HepG2 (cell line): Measurements from ENCODE around the gene CHML. TPM values are rescaled to one million over a fixed set of nuclear protein-coding genes. Genes with fewer than 3 reads are reported as not detected.

ENCODE experiments used
- ARHGAP35 ChIP-seq: sonication (generic); formaldehyde crosslinking; IDR thresholded peaks from 2 replicates; pipeline ENCODE4 v1.9.0; 2022; ENCODE audit warnings: mild to moderate bottlenecking, inconsistent platforms, moderate library complexity, missing genetic modification reagents, borderline replicate concordance
- ARNT2 ChIP-seq: sonication (generic); formaldehyde crosslinking; IDR thresholded peaks from 2 replicates; pipeline ENCODE4 v1.8.0; 2022; ENCODE audit warnings: mild to moderate bottlenecking, low read depth, missing genetic modification reagents, moderate library complexity
- CBFB ChIP-seq: sonication (generic); formaldehyde crosslinking; IDR thresholded peaks from 2 replicates; pipeline ENCODE4 v1.4.0; 2020; ENCODE audit warnings: missing genetic modification reagents
- EP300 ChIP-seq, 3 experiments: sonication (generic) in 1 of 3; formaldehyde crosslinking in 1 of 3; IDR thresholded peaks; 2 replicates each; pipeline versions ENCODE4 v1.5.1 to v1.6.1; 2011 to 2020; ENCODE audit warnings: low read depth in 2 of 3, low read length in 2 of 3, borderline replicate concordance in 1 of 3, improper control_type of control experiment in 1 of 3, mild to moderate bottlenecking in 1 of 3, missing genetic modification reagents in 1 of 3, moderate library complexity in 1 of 3
- HES4 ChIP-seq: sonication (generic); formaldehyde crosslinking; IDR thresholded peaks from 2 replicates; pipeline ENCODE4 v1.9.0; 2021; ENCODE audit warnings: mild to moderate bottlenecking, missing genetic modification reagents, borderline replicate concordance
- MTERF4 ChIP-seq: sonication (generic); formaldehyde crosslinking; IDR thresholded peaks from 2 replicates; pipeline ENCODE4 v1.8.0; 2023; ENCODE audit warnings: mild to moderate bottlenecking, missing genetic modification reagents
- POGZ ChIP-seq: sonication (generic); formaldehyde crosslinking; IDR thresholded peaks from 2 replicates; pipeline ENCODE4 v1.4.0; 2020; ENCODE audit warnings: mild to moderate bottlenecking, missing genetic modification reagents
- RFXANK ChIP-seq: IDR thresholded peaks from 2 replicates; pipeline ENCODE4 v1.6.1; 2016
- RORA ChIP-seq: sonication (generic); formaldehyde crosslinking; IDR thresholded peaks from 2 replicates; pipeline ENCODE4 v1.5.0; 2020; ENCODE audit warnings: mild to moderate bottlenecking, missing genetic modification reagents, moderate library complexity
- TFDP1 ChIP-seq: IDR thresholded peaks from 2 replicates; pipeline ENCODE4 v1.6.1; 2016; ENCODE audit warnings: missing compliant biosample characterization, missing genetic modification reagents, borderline replicate concordance
- ZBTB33 ChIP-seq: sonication (generic); formaldehyde crosslinking; IDR thresholded peaks from 2 replicates; pipeline ENCODE4 v1.4.0; 2020; ENCODE audit warnings: missing genetic modification reagents
- ZFYVE20 ChIP-seq: sonication (generic); formaldehyde crosslinking; IDR thresholded peaks from 2 replicates; pipeline ENCODE4 v1.8.0; 2023; ENCODE audit warnings: low read depth, mild to moderate bottlenecking, moderate library complexity, missing genetic modification reagents, borderline replicate concordance
- ZNF441 ChIP-seq: sonication (generic); formaldehyde crosslinking; IDR thresholded peaks from 2 replicates; pipeline ENCODE4 v1.7.0; 2021; ENCODE audit warnings: missing genetic modification reagents, borderline replicate concordance
- ZNF549 ChIP-seq: sonication (generic); formaldehyde crosslinking; IDR thresholded peaks from 2 replicates; pipeline ENCODE4 v1.5.0; 2020; ENCODE audit warnings: missing genetic modification reagents
- ZNF710 ChIP-seq: sonication (generic); formaldehyde crosslinking; IDR thresholded peaks from 2 replicates; pipeline ENCODE4 v1.5.0; 2020; ENCODE audit warnings: mild to moderate bottlenecking, missing genetic modification reagents, borderline replicate concordance
- polyA plus RNA-seq, 8 experiments: library from polyadenylated mRNA; depleted of rRNA in 3 of 8; stranded (reverse) in 7 of 8; unstranded in 1 of 8; fragments of >200 nt; fragmentation: Illumina TruSeq in 4 of 8; extraction: Trizol in 4 of 8; gene quantifications; 2 replicates each; pipeline versions ENCODE4 v1.2.1 to v1.2.3, GENCODE V29; 2011 to 2016; ENCODE audit warnings: low read depth in 4 of 8, missing spikeins in 1 of 8, mixed read lengths in 1 of 8; ENCODE audit not compliant: insufficient read depth in 1 of 8
- total RNA-seq, 5 experiments: library from RNA; depleted of rRNA; stranded (reverse); fragments of >200 nt; fragmentation: Illumina TruSeq; extraction: Trizol; gene quantifications; 2 replicates each; pipeline ENCODE4 v1.2.3, GENCODE V29; 2016; ENCODE audit warnings: low read depth in 1 of 5

CHML gene
- total and polyA plus RNA-seq, 2 of the 13 experiments (the other 11 are each of a cell fraction or from before 2014, with no cell fraction given), result 5.2 to 16.7 TPM

GRCh38 chr1:241640867-241641622 lies 876 bp upstream of the CHML start (continued):
- TF ChIP-seq ARNT2, result no peak
- TF ChIP-seq POGZ (CRISPR knock-in tag), result no peak
- TF ChIP-seq ZBTB33 (CRISPR knock-in tag), result no peak
- no peak for TF ChIP-seq ZNF710 (CRISPR knock-in tag)
- TF ChIP-seq EP300 (IDR thresholded peaks at IDR 0.05; ENCODE audit: low read depth in 2 of 2, low read length in 2 of 2), result 0 out of 4 replicates have a peak, but pooled peaks of 1 of the 2 experiments have one; percentile 4
- TF ChIP-seq EP300 (CRISPR knock-in tag; IDR thresholded peaks at IDR 0.05; ENCODE audit: borderline replicate concordance), result no peak
- 0 out of 2 replicates have a peak, but pooled peaks have one; percentile 20 for TF ChIP-seq TFDP1 (CRISPR knock-in tag)
- TF ChIP-seq ZNF441 (CRISPR knock-in tag), result no peak; the same call in 1 of the 2 replicates
- TF ChIP-seq MTERF4 (CRISPR knock-in tag), result no peak
- TF ChIP-seq ZNF549, result no peak
- TF ChIP-seq RORA, result no peak
- no peak for TF ChIP-seq CBFB (CRISPR knock-in tag)
- TF ChIP-seq ZFYVE20, result no peak
- no peak for TF ChIP-seq RFXANK (CRISPR knock-in tag)
- no peak for TF ChIP-seq HES4 (CRISPR knock-in tag)
- TF ChIP-seq ARHGAP35 (CRISPR knock-in tag), result no peak
